Measurements from ENCODE around the gene OR8H1. TPM values are rescaled to one million over a fixed set of nuclear protein-coding genes. Genes with fewer than 3 reads are reported as not detected.

The OR8H1 gene, protein sequence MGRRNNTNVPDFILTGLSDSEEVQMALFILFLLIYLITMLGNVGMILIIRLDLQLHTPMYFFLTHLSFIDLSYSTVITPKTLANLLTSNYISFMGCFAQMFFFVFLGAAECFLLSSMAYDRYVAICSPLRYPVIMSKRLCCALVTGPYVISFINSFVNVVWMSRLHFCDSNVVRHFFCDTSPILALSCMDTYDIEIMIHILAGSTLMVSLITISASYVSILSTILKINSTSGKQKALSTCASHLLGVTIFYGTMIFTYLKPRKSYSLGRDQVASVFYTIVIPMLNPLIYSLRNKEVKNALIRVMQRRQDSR
- not detected for total RNA-seq (2013)
- not detected for polyA plus RNA-seq
- not detected in 2 replicates for polyA minus RNA-seq
- total RNA-seq = 0 to 1.3 (median 0) reads per million in 11 experiments

DNA sequence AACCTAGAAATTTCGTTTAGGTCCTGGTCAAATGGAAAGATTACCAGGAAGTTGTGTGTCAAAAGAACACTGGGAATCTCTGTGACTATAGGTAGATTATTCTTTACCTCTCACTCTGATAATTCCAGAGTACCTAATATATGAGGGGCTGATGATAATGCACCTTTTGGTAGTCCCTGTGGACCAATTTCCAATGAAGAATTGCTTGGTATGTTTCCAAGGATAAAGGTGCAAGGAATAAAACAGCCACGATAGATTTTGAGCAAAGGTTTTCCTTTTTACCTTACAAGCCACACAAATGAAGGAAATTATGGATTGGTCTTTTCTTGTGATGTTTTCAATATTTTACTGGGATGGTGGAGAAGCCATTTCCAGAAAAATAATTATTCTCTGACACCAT is at the start of gene OR8H1:
OR8H1 (minus strand) TSS at position 101 of the 400 bp plus-strand sequence. CDS start 1,192 bp downstream, outside the sequence.
- H3K4me2 ChIP-seq (replicated peaks; ENCODE audit: extremely low read depth, low read length, poor library complexity, severe bottlenecking) = no peak within 1 kb of the TSS
- Mint-ChIP-seq H3K36me3 (no peaks in the 10 kb centered on the region), H3K4me1 (no peaks in the 10 kb centered on the region), H3K27me3 (ENCODE audit: low read depth in 3 of 3) (no peaks in the 10 kb centered on the region), H3K9me3 (peaks cover 0 to 8% (median 0%) of the 10 kb centered on the region in 7 donors), H3K4me3 (no peak within 1 kb of the TSS), H3K27ac (peak within 1 kb of the TSS in 1 of 7 donors; percentile 41)
- no peak for DNase-seq
- no peaks in the 10 kb centered on the region for H4K20me1 ChIP-seq (ENCODE audit: insufficient read depth, low read length)
- intact Hi-C loops (cut with micrococcal nuclease) = no loop called here
- H3K4me3 ChIP-seq (replicated peaks in 1 of 3; ENCODE audit: low read depth in 2 of 3, low read length in 3 of 3) = no peak within 1 kb of the TSS
- H3K27ac ChIP-seq (ENCODE audit: low read depth in 1 of 2, low read length in 2 of 2) = no peak within 1 kb of the TSS
- TF ChIP-seq, protein P1, sequence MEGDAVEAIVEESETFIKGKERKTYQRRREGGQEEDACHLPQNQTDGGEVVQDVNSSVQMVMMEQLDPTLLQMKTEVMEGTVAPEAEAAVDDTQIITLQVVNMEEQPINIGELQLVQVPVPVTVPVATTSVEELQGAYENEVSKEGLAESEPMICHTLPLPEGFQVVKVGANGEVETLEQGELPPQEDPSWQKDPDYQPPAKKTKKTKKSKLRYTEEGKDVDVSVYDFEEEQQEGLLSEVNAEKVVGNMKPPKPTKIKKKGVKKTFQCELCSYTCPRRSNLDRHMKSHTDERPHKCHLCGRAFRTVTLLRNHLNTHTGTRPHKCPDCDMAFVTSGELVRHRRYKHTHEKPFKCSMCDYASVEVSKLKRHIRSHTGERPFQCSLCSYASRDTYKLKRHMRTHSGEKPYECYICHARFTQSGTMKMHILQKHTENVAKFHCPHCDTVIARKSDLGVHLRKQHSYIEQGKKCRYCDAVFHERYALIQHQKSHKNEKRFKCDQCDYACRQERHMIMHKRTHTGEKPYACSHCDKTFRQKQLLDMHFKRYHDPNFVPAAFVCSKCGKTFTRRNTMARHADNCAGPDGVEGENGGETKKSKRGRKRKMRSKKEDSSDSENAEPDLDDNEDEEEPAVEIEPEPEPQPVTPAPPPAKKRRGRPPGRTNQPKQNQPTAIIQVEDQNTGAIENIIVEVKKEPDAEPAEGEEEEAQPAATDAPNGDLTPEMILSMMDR (IDR thresholded peaks at IDR 0.05) = no peak
- no peaks in the 10 kb centered on the region for H3K36me3 ChIP-seq (replicated peaks in 1 of 2; ENCODE audit: control insufficient read depth in 1 of 2, insufficient read depth in 2 of 2, low read length in 2 of 2)
- no peak within 1 kb of the TSS for H3K9ac ChIP-seq (ENCODE audit: insufficient read depth, low read length, poor library complexity, severe bottlenecking)
- no peaks in the 10 kb centered on the region for H3K4me1 ChIP-seq (ENCODE audit: control insufficient read depth in 1 of 2, insufficient read depth in 2 of 2, low read length in 2 of 2)
- no peak within 1 kb of the TSS for H2AFZ ChIP-seq (ENCODE audit: insufficient read depth, low read depth, low read length, poor library complexity, severe bottlenecking)
- WGBS (ENCODE audit: insufficient coverage) = no CpG with 5 or more reads among the region's 2 CpGs
- H3K79me2 ChIP-seq (ENCODE audit: insufficient read depth, low read length) = no peaks in the 10 kb centered on the region
- peaks cover 4 to 12% of the 10 kb centered on the region in 2 donors for H3K9me3 ChIP-seq (replicated peaks in 1 of 2; ENCODE audit: control insufficient read depth in 1 of 2, insufficient read depth in 1 of 2, low read length in 2 of 2)
- no peaks in the 10 kb centered on the region for H3K27me3 ChIP-seq (ENCODE audit: control insufficient read depth in 2 of 2, insufficient read depth in 2 of 2, low read length in 2 of 2)

DNA sequence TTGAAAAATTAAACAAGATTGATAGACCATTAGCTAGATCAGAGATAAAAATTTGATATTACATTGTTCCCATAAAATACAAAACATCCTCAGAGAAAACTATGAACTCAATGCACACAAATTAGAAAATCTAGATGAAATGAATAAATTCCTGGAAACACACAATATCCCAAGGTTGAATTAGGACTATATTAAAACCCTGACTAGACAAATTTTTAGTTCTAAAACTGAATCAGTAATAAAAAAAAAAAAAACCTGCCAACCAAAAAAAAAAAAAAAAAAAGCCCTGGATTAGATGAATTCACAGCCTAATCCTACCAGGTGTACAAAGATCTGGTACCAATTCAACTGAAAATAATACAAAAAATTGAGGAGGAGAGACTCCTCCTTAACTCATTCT is 48.2 kb upstream of the OR8H1 start:
- Mint-ChIP-seq H3K9me3 (peaks cover 2 to 31% (median 9%) of the 10 kb centered on the region in 7 donors), H3K27me3 (ENCODE audit: low read depth in 3 of 3) (no peaks in the 10 kb centered on the region), H3K27ac (no peak overlapping the region), H3K36me3 (no peaks in the 10 kb centered on the region), H3K4me1 (no peaks in the 10 kb centered on the region), H3K4me3 (no peak overlapping the region)
- Histone ChIP-seq H3K36me3 (replicated peaks in 1 of 2; ENCODE audit: control insufficient read depth in 1 of 2, insufficient read depth in 2 of 2, low read length in 2 of 2) (no peaks in the 10 kb centered on the region), H3K27ac (ENCODE audit: low read depth in 1 of 2, low read length in 2 of 2) (no peak overlapping the region), H3K4me2 (replicated peaks; ENCODE audit: extremely low read depth, low read length, poor library complexity, severe bottlenecking) (no peak overlapping the region), H3K79me2 (ENCODE audit: insufficient read depth, low read length) (no peaks in the 10 kb centered on the region), H2AFZ (ENCODE audit: insufficient read depth, low read depth, low read length, poor library complexity, severe bottlenecking) (no peak overlapping the region), H3K4me1 (ENCODE audit: control insufficient read depth in 1 of 2, insufficient read depth in 2 of 2, low read length in 2 of 2) (no peaks in the 10 kb centered on the region), H4K20me1 (ENCODE audit: insufficient read depth, low read length) (no peaks in the 10 kb centered on the region), H3K4me3 (replicated peaks in 1 of 3; ENCODE audit: low read depth in 2 of 3, low read length in 3 of 3) (no peak overlapping the region), H3K27me3 (ENCODE audit: control insufficient read depth in 2 of 2, insufficient read depth in 2 of 2, low read length in 2 of 2) (no peaks in the 10 kb centered on the region), H3K9ac (ENCODE audit: insufficient read depth, low read length, poor library complexity, severe bottlenecking) (no peak overlapping the region), H3K9me3 (replicated peaks in 1 of 2; ENCODE audit: control insufficient read depth in 1 of 2, insufficient read depth in 1 of 2, low read length in 2 of 2) (peaks cover 13 to 25% of the 10 kb centered on the region in 2 donors)
- TF ChIP-seq, protein P1 (IDR thresholded peaks at IDR 0.05) = no peak
- intact Hi-C loops (cut with micrococcal nuclease) = no loop called here
- DNase-seq = no peak

Data from CD14-positive monocyte (primary cell).